ENCODE measurements around the gene RNF151.

DNA sequence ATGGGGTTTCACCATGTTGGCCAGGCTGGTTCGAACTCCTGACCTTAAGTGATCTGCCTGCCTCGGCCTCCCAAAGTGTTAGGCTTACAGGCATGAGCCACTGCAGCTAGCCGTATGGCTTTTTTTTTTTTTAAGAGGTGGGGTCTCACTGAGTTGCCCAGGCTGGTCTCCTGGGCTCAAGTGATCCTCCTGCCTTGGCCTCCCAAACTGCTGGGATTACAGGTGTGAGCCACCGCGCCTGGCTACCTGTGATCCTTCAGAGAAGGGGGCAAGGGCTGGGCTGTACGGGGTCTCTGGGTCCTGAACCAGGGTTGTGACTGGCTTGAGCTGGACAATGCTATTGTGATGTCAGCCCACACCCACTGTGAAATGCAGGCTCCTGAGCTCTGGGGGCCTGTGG, at the start of gene RNF151:
- TF ChIP-seq, protein P1, sequence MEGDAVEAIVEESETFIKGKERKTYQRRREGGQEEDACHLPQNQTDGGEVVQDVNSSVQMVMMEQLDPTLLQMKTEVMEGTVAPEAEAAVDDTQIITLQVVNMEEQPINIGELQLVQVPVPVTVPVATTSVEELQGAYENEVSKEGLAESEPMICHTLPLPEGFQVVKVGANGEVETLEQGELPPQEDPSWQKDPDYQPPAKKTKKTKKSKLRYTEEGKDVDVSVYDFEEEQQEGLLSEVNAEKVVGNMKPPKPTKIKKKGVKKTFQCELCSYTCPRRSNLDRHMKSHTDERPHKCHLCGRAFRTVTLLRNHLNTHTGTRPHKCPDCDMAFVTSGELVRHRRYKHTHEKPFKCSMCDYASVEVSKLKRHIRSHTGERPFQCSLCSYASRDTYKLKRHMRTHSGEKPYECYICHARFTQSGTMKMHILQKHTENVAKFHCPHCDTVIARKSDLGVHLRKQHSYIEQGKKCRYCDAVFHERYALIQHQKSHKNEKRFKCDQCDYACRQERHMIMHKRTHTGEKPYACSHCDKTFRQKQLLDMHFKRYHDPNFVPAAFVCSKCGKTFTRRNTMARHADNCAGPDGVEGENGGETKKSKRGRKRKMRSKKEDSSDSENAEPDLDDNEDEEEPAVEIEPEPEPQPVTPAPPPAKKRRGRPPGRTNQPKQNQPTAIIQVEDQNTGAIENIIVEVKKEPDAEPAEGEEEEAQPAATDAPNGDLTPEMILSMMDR (conservative IDR thresholded peaks at IDR 0.05), result no peak
- no peak for TF ChIP-seq ZFX (IDR thresholded peaks at IDR 0.05)
